ENCODE results near the gene RBAK. TPM values are rescaled to one million over a fixed set of nuclear protein-coding genes. Genes with fewer than 3 reads are reported as not detected.

RBAK gene
- total and polyA plus RNA-seq, 8 donors = 9.7 to 22.0 (median 19.3) TPM

- H3K27ac ChIP-seq = no peak overlapping the region
- no peak for DNase-seq
- no peak for ATAC-seq
- no peak overlapping the region for H3K4me3 ChIP-seq
- intact Hi-C loops (cut with DNase I) = loop anchor here in 1 of 2 donors (10.0 kb wide), 2 partner anchors 94 to 294 kb away; no protein-coding TSS in a partner anchor
- no peaks in the 10 kb centered on the region for H3K36me3 ChIP-seq
- H3K4me1 ChIP-seq = peaks cover 0 to 5% of the 10 kb centered on the region in 2 donors
- TF ChIP-seq CTCF (IDR thresholded peaks at IDR 0.05) = no peak
- peaks cover 0 to 9% of the 10 kb centered on the region in 2 donors for H3K9me3 ChIP-seq
- peaks cover 0 to 39% of the 10 kb centered on the region in 2 donors for H3K27me3 ChIP-seq
Observed at GRCh38 chr7:5088906-5089305, 43.2 kb downstream of the RBAK start.

- Histone ChIP-seq H3K36me3 (no peaks in the 10 kb centered on the region), H3K27me3 (peaks cover 0 to 6% of the 10 kb centered on the region in 2 donors), H3K4me1 (no peaks in the 10 kb centered on the region), H3K4me3 (no peak overlapping the region), H3K9me3 (peaks cover 7 to 33% of the 10 kb centered on the region in 2 donors), H3K27ac (no peak overlapping the region)
- TF ChIP-seq CTCF (IDR thresholded peaks at IDR 0.05) = no peak
- DNase-seq = no peak
- intact Hi-C loops (cut with DNase I) = no loop called here
- no peak for ATAC-seq
Observed at GRCh38 chr7:5093948-5094347, 48.3 kb downstream of the RBAK start.

- intact Hi-C loops (cut with DNase I) = no loop called here
- Histone ChIP-seq H3K4me3 (no peak overlapping the region), H3K9me3 (peaks cover 7 to 38% of the 10 kb centered on the region in 2 donors), H3K27ac (no peak overlapping the region), H3K4me1 (no peaks in the 10 kb centered on the region), H3K27me3 (no peaks in the 10 kb centered on the region), H3K36me3 (no peaks in the 10 kb centered on the region)
- no peak for TF ChIP-seq CTCF (IDR thresholded peaks at IDR 0.05)
- DNase-seq (no peak), ATAC-seq (no peak)
Observed at GRCh38 chr7:5094641-5095040, 49.0 kb downstream of the RBAK start.

- no peak for ATAC-seq
- intact Hi-C loops (cut with DNase I) = no loop called here
Observed at GRCh38 chr7:5116359-5116758, 70.7 kb downstream of the RBAK start.

More at GRCh38 chr7:5116359-5116758, 70.7 kb downstream of the RBAK start:
- H3K9me3 ChIP-seq = no peaks in the 10 kb centered on the region
- no peaks in the 10 kb centered on the region for H3K36me3 ChIP-seq
- H3K4me1 ChIP-seq = no peaks in the 10 kb centered on the region
- no peak for DNase-seq
- H3K27me3 ChIP-seq = peaks cover 0 to 13% of the 10 kb centered on the region in 2 donors
- H3K4me3 ChIP-seq = no peak overlapping the region
- TF ChIP-seq CTCF (IDR thresholded peaks at IDR 0.05) = no peak
- H3K27ac ChIP-seq = no peak overlapping the region
